ENCODE measurements around the gene RNGTT. TPM values are rescaled to one million over a fixed set of nuclear protein-coding genes. Genes with fewer than 3 reads are reported as not detected.
A peak's percentile ranks its signal among the peaks of the same experiment; 100 is the strongest.

RNGTT gene
- polyA plus RNA-seq (6.3 to 9.7 TPM (median 7.4 TPM) in 3 replicates), polyA minus RNA-seq (2.0 to 17.0 TPM (median 5.1 TPM) in 3 replicates)
- polyA plus RNA-seq (2011; ENCODE audit: low read depth) = 8.8 TPM
- polyA plus RNA-seq (2011; cell fraction: cytosol; rRNA removed) = 4.6 and 7.8 TPM in 2 replicates
- polyA plus RNA-seq (2011; cell fraction: nucleus; rRNA removed) = 7.6 and 10.4 TPM in 2 replicates
- 5.9 and 10.3 TPM in 2 replicates for polyA plus RNA-seq (2012; ENCODE audit: low replicate concordance)
- polyA minus RNA-seq (2011; cell fraction: cytosol; rRNA and poly(A)+ RNA removed) = 5.0 TPM
- 10.4 and 20.9 TPM in 2 replicates for polyA minus RNA-seq (2011; cell fraction: nucleus; rRNA and poly(A)+ RNA removed)

- TF ChIP-seq, protein P1, sequence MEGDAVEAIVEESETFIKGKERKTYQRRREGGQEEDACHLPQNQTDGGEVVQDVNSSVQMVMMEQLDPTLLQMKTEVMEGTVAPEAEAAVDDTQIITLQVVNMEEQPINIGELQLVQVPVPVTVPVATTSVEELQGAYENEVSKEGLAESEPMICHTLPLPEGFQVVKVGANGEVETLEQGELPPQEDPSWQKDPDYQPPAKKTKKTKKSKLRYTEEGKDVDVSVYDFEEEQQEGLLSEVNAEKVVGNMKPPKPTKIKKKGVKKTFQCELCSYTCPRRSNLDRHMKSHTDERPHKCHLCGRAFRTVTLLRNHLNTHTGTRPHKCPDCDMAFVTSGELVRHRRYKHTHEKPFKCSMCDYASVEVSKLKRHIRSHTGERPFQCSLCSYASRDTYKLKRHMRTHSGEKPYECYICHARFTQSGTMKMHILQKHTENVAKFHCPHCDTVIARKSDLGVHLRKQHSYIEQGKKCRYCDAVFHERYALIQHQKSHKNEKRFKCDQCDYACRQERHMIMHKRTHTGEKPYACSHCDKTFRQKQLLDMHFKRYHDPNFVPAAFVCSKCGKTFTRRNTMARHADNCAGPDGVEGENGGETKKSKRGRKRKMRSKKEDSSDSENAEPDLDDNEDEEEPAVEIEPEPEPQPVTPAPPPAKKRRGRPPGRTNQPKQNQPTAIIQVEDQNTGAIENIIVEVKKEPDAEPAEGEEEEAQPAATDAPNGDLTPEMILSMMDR (optimal IDR thresholded peaks at IDR 0.05 in 1 of 3, IDR thresholded peaks at IDR 0.05 in 1 of 3, conservative IDR thresholded peaks at IDR 0.05 in 1 of 3; ENCODE audit: extremely low read depth in 1 of 3, insufficient read depth in 2 of 3, low read length in 3 of 3) = no peak
- TF ChIP-seq EZH2 (IDR thresholded peaks at IDR 0.05; ENCODE audit: low read length) = no peak
- peak within 1 kb of the TSS; percentile 82 for H3K4me2 ChIP-seq (ENCODE audit: control insufficient read depth, extremely low read depth, insufficient read depth, low read depth, low read length)
- H3K4me1 ChIP-seq (ENCODE audit: control insufficient read depth, extremely low read depth, insufficient read depth, low read length) = peaks cover 3% of the 10 kb centered on the region
- no peaks in the 10 kb centered on the region for H4K20me1 ChIP-seq (ENCODE audit: control insufficient read depth, extremely low read depth, insufficient read depth, low read length)
- peak; percentile 71 for DNase-seq (ENCODE audit: low read depth, low spot score)
- no peak for FAIRE-seq
- H3K4me3 ChIP-seq (ENCODE audit: control insufficient read depth in 2 of 3, extremely low read depth in 1 of 3, insufficient read depth in 2 of 3, low read depth in 1 of 3, low read length in 3 of 3) = peak within 1 kb of the TSS; percentile 90 to 99 (median 98)
- H3K79me2 ChIP-seq (ENCODE audit: control insufficient read depth, insufficient read depth, low read length) = peaks cover 45% of the 10 kb centered on the region
- H3K27me3 ChIP-seq (ENCODE audit: control insufficient read depth, extremely low read depth, insufficient read depth, low read length) = no peaks in the 10 kb centered on the region
- H3K27ac ChIP-seq (ENCODE audit: control insufficient read depth, insufficient read depth, low read length) = peak within 1 kb of the TSS; percentile 74
- no peaks in the 10 kb centered on the region for H3K36me3 ChIP-seq (ENCODE audit: control insufficient read depth in 2 of 2, extremely low read depth in 1 of 2, insufficient read depth in 2 of 2, low read length in 2 of 2)
- H3K9ac ChIP-seq (ENCODE audit: control insufficient read depth, extremely low read depth, insufficient read depth, low read length) = peak within 1 kb of the TSS; percentile 96
- no peaks in the 10 kb centered on the region for H3K9me1 ChIP-seq (ENCODE audit: control insufficient read depth, extremely low read depth, insufficient read depth, low read length)
- dilution Hi-C loops (cut with MboI; ENCODE audit: extremely low pct_ligation_motif_present, low sequenced_read_pairs) = no loop called here
- H2AFZ ChIP-seq (ENCODE audit: control insufficient read depth, low read length) = peak within 1 kb of the TSS; percentile 96
- H3K9me3 ChIP-seq (ENCODE audit: control insufficient read depth, low read depth, low read length) = no peaks in the 10 kb centered on the region
Observed at GRCh38 chr6:88963139-88964090, at the start of gene RNGTT. Gene RNGTT (minus strand): TSS chr6:88963618. CDS start chr6:88963409, 209 bp downstream.

DNA sequence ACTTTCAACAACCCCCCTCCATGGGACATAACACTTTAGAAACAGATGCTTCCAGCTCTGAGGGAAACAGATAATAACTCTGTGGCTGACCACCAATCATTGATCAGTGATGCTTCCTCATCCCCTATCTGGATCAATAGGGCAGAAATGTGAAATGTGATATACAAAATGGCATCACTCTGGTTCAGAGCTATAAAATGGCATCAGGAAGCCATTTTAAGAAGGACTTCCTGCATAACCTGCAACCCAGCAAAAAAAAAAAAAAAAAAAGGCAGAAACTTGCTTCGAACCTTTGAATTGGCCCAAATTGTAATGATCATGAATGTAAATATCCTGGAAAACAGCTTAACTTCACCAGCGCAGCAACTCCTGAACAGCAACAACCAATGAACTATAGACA is 48.0 kb upstream of the RNGTT start:
- Histone ChIP-seq H3K4me1 (ENCODE audit: control insufficient read depth, extremely low read depth, insufficient read depth, low read length) (no peaks in the 10 kb centered on the region), H3K4me3 (ENCODE audit: control insufficient read depth in 2 of 3, extremely low read depth in 1 of 3, insufficient read depth in 2 of 3, low read depth in 1 of 3, low read length in 3 of 3) (no peak overlapping the region), H3K9me1 (ENCODE audit: control insufficient read depth, extremely low read depth, insufficient read depth, low read length) (no peaks in the 10 kb centered on the region), H3K9me3 (ENCODE audit: control insufficient read depth, low read depth, low read length) (no peaks in the 10 kb centered on the region), H4K20me1 (ENCODE audit: control insufficient read depth, extremely low read depth, insufficient read depth, low read length) (no peaks in the 10 kb centered on the region), H3K4me2 (ENCODE audit: control insufficient read depth, extremely low read depth, insufficient read depth, low read depth, low read length) (no peak overlapping the region), H2AFZ (ENCODE audit: control insufficient read depth, low read length) (no peak overlapping the region), H3K27ac (ENCODE audit: control insufficient read depth, insufficient read depth, low read length) (no peak overlapping the region), H3K9ac (ENCODE audit: control insufficient read depth, extremely low read depth, insufficient read depth, low read length) (no peak overlapping the region), H3K79me2 (ENCODE audit: control insufficient read depth, insufficient read depth, low read length) (no peaks in the 10 kb centered on the region), H3K27me3 (ENCODE audit: control insufficient read depth, extremely low read depth, insufficient read depth, low read length) (no peaks in the 10 kb centered on the region), H3K36me3 (ENCODE audit: control insufficient read depth in 2 of 2, extremely low read depth in 1 of 2, insufficient read depth in 2 of 2, low read length in 2 of 2) (no peaks in the 10 kb centered on the region)
- dilution Hi-C loops (cut with MboI; ENCODE audit: extremely low pct_ligation_motif_present, low sequenced_read_pairs) = no loop called here
- DNase-seq (ENCODE audit: low read depth, low spot score) (no peak), FAIRE-seq (no peak)
- no peak for TF ChIP-seq EZH2 (IDR thresholded peaks at IDR 0.05; ENCODE audit: low read length)
- TF ChIP-seq, protein P1 (optimal IDR thresholded peaks at IDR 0.05 in 1 of 3, IDR thresholded peaks at IDR 0.05 in 1 of 3, conservative IDR thresholded peaks at IDR 0.05 in 1 of 3; ENCODE audit: extremely low read depth in 1 of 3, insufficient read depth in 2 of 3, low read length in 3 of 3) = no peak
